COLO829 (cell line): ENCODE data around the gene LMX1B.
A peak's percentile ranks its signal among the peaks of the same experiment; 100 is the strongest.
"Not testable (repeated sequence)": the region's sequence is repeated elsewhere in the genome, so short reads cannot be mapped to it uniquely, and the experiment has no call there.

ENCODE experiments used
- DNase-seq: peaks from one replicate; pipeline ENCODE4 v3.0.0; 2012; ENCODE audit warnings: low spot score

The LMX1B gene

DNA sequence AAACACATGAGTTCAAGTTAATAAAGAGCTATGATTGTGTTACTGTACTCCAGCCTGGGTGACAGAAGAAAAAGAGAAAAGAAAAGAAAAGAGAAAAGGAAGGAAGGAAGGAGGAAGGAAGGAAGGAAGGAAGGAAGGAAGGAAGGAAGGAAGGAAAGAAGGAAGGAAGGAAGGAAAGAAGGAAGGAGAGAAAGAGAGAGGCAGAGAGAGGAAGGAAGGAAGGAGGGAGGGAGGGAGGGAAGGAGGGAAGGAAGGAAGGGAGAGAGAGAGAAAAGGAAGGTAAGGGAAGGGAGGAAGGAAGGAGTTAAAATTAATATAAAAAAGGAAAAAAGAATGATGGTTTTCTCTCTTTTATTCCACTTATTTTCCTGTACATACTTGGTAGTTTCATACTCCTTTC is 101.7 kb downstream of the LMX1B start:
- DNase-seq = no peak

- not testable (repeated sequence) for DNase-seq
These were observed 103.7 kb downstream of the LMX1B start for GRCh38 chr9:126717441-126717840.

- DNase-seq = peak; percentile 82
These were observed 105.9 kb downstream of the LMX1B start for GRCh38 chr9:126719618-126720031.

DNA sequence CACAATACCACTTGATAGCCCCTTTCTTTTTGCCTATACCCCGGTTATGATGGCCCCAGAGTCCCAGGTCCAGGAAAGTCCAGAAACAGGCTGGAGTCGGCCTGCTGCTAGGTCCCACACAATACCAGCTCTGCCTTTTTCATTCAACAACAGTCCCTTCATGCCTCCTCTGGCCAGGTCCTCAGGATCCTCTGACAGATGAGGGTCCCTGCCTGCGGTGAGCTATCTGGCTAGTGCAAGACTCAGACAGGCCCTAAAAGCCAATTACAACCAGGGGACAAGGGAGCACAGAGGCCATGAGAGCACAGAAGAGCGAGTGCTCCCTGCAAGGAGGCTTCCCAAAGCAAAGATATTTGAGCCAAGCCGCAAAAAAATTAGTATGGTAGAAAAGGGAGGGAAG is 106.3 kb downstream of the LMX1B start:
- no peak for DNase-seq

DNA sequence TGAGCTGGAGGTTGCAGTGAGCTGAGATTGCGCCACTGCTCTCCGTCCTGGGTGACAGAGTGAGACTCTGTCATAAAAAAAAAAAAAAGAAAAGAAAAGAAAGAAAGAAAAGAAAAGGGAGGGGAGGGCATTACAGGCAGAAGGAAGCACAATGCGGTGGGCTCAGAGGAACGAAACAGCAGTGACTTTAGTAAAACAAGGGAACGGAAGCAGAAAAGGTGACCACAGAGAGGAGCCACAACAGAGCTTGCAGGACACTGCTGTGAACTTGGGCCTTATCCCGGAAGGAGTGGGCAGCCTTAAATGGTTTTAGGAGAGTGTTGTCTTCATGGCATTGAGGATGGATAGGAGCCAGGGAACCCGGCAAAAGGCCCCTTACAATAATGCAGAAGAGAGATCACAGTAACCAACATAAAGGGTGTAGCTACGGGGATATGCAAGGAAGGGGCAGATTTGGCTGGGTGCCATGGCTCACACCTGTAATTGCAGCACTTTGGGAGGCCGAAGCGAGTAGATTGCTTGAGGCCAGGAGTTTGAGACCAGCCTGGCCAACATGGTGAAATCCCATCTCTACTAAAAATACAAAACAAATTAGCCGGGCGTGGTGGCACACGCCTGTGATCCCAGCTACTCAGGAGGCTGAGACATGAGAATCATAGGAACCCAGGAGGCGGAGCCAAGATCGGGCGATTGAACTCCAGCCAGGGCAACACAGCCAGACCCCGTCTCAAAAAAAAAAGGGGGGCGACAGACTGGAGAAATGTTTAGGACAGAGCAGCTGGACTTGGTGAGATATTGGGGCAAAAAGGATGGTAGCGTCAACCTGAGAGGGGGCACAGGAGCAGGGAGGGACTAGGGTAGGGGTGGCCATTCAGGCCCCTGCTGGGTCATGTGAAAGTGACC is 107.2 kb downstream of the LMX1B start:
- no peak for DNase-seq

GRCh38 chr9:126721564-126721981 is 107.8 kb downstream of the LMX1B start:
- DNase-seq = no peak

- DNase-seq = peak; percentile 61
These were observed 108.7 kb downstream of the LMX1B start for GRCh38 chr9:126722252-126722921.

DNA sequence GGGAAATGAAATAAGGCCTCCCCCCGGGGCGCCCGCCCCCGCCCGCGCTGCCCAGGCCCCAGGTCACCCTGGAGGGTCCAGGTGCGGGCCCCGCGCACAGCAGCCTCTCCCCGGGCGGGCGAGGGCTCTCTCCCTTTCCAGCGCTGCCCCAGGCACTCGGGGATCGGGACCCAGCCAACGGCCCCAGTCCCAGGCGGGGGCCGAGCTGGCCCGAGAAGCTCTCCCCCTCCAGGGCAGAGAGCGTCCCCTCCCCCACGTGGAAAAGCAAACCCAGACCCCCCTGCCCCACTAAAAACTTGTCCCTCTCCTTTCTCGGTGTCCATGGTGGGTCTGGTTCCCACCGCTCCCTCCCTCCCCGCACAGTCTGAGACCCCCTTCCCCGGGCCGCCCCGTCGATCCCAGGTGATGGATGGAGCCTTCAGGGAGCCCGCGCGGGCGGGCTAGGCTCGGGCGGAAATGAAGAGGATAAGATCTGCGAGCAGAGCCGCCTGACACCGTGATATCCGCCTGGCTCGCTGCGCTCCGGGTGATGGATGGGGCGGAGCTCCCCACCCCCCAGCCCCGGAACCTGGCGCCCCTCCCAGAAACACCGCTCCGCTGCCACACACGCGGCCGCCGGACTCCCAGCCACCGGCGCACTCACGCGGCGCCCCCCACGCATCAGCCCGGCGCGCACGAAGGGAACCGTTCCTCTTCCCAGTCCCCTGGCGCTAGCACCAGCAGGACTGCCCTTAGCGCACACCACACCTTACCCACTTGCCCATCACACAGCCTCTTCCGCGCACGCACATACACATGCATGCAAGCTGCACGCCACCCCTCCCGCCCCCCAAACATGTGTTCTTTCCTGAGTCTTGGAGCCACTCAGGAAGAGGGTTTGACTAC is 109.4 kb downstream of the LMX1B start:
- DNase-seq = no peak

- no peak for DNase-seq
These were observed 110.1 kb downstream of the LMX1B start for GRCh38 chr9:126723807-126724172.

GRCh38 chr9:126724226-126724625 is 110.5 kb downstream of the LMX1B start:
- DNase-seq = no peak

GRCh38 chr9:126725485-126725884 is 111.8 kb downstream of the LMX1B start:
- not testable (repeated sequence) for DNase-seq

- not testable (repeated sequence) for DNase-seq
These were observed 114.5 kb downstream of the LMX1B start for GRCh38 chr9:126728210-126728609.

DNA sequence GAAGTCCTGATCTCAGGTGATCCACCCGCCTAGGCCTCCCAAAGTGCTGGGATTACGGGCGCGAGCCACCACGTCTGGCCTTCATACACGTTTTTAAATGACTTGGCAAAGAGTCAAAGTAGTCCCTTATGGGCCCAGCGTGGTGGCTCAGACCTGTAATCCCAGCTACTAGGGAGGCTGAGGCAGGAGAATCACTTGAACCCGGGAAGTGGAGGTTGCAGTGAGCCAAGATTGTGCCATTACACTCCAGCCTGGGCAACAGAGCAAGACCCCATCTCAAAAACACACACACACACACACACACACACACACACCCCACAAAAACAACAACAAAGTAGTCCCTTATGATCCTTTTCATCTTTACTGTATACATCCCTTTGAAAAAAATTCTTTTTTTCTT is 116.9 kb downstream of the LMX1B start:
- DNase-seq = not testable (repeated sequence)

DNA sequence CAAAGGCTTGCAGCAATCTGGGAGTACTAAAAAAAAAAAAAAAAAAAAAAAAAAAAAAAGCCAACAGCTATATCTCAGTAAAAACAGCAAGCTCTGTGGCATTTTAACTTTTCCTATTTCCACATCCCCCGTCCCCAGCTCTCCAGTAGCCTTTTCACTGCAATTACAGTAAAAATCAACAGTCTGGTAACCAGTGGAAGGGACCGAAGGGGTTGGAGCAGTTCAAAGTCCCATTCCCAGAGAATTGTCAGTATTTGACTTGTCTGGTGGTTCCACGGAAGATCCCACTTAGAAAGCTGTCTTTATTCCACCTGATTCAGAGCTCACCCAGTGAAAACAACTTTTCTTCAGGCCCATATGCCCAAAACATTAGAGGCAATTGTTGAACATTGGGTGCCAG is 119.3 kb downstream of the LMX1B start:
- no peak for DNase-seq

- no peak for DNase-seq
These were observed 121.1 kb downstream of the LMX1B start for GRCh38 chr9:126734877-126735276.

DNA sequence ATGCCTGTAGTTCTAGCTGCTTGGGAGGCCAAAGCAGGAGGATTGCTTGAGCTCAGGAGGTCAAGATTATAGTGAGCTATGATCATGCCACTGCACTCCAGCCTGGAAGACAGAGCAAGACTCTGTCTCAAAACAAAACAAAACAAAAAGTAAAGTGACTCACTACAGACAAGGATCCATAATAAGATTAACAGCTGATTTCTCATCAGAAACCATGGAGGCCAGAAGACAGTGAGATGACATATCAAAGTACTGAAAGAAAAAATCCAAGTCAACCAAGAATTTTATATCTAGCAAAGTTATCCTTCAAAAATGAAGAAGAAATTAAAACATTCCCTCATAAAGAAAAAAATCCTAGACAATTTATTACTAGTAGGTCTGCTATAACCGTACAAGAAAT is 121.8 kb downstream of the LMX1B start:
- no peak for DNase-seq

- no peak for DNase-seq
These were observed 124.8 kb downstream of the LMX1B start for GRCh38 chr9:126738553-126738952.

DNA sequence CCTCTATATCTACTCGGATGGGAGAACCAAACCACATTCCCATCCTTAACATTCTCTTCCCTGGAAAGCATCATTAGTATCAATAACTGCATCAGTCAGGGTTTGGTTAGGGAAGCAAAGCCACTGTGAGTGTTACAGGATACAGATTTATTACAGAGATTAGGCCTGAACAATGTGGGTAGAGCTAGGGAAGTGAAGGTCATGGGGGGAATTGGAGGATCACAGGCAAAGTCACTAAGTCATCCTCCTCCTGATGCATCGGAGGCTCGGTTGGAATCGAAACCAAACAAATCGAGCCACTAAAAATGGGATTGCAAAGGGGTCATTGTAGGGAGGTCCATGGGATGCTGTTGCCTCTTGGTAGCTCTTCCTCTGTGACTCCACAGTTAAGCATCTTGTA is 129.3 kb downstream of the LMX1B start:
- no peak for DNase-seq

DNA sequence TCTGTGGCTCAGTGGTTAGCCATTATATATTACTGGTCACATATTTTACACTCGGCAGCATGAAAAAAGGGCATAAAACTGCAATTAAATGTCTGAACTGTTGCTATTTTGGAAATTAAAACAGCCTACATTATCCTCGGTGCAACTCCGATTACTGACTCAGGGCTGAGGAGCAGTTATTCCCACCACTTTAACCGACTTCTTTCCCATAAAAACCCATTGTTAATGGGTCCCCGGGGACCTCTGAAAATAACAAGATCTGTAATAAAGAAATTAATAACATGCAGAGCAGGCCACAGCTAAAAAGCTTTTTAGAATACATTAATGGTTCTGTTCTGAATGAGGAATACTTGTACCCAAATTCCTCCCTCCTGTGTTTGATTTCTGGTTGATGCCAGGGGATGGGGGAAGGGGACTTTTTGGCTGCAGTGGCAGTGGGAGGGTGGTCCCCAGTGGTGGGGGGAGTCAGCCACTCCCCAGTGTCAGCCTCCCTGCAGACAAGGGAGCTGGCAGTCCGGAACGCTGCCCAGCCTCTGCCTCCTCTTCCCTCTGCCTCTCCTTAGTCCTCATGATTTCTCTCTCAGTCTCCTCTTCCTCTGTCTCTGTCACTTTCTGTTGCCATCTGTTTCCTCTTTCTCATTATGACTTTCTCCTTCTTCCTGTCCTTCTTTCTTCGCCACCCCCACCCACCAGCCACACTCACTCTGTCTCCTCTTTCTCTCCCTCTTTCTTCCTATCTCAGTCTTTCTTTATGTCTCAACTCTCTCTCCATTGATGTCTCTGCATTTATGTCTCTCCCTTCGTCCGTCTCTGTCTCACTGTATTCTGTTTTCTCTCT is 132.1 kb downstream of the LMX1B start:
- DNase-seq = no peak
